ENCODE data around the gene CD27. TPM values are rescaled to one million over a fixed set of nuclear protein-coding genes. Genes with fewer than 3 reads are reported as not detected.

CD27 gene
- total RNA-seq, 1 experiment from 2014 or later, result not detected

DNA sequence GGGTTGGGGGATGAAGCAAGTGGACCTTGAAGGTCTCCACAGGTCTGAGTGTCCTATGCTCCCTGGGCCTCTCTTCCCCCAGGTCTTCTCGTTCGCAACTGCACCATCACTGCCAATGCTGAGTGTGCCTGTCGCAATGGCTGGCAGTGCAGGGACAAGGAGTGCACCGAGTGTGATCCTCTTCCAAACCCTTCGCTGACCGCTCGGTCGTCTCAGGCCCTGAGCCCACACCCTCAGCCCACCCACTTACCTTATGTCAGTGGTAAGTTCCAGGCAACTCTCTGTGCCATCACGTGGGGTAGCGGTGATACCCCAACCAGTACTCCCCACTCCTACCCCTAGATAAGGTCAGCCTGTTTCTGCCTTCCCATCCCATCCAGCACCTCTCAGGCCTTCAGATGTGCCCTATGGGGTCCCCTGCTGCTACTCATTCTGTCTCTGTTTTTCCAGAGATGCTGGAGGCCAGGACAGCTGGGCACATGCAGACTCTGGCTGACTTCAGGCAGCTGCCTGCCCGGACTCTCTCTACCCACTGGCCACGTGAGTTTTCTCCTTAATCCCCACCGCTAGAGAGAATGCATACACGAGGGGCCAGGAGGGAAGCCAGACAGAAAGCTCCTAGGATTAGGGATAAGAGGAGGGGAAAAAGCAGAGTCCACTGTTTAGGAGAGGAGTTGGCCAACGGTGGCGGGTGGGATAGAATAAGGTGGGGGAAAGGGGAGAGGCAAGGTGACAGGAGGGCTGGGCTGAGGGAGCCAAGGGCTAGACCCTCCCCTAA, 5.5 kb downstream of the CD27 start:
- H3K36me3 ChIP-seq (replicated peaks; ENCODE audit: control insufficient read depth, insufficient read depth, low read length), result no peaks in the 10 kb centered on the region
- DNase-seq, result no peak
- H3K27me3 ChIP-seq (ENCODE audit: control insufficient read depth, insufficient read depth, low read length), result no peaks in the 10 kb centered on the region
- no peak overlapping the region for H3K4me3 ChIP-seq (ENCODE audit: insufficient read depth, low read depth, low read length)

DNA sequence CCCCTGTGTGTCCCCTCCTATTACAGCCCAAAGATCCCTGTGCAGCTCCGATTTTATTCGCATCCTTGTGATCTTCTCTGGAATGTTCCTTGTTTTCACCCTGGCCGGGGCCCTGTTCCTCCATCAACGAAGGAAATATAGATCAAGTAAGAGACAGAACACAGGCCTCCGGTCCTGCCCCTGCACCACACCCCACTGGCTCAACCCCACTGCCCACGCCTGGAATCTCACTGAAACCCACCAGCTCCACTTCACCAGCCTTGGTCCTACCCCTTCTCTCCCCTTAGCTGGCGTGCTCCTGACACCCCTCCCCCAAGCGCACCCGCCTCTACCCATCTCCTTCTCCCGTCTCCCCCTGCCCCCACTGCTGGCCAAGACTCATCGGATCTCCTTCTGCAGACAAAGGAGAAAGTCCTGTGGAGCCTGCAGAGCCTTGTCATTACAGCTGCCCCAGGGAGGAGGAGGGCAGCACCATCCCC, 6.2 kb downstream of the CD27 start:
- DNase-seq, result peak; percentile 71
- Histone ChIP-seq H3K27me3 (ENCODE audit: control insufficient read depth, insufficient read depth, low read length) (no peaks in the 10 kb centered on the region), H3K4me3 (ENCODE audit: insufficient read depth, low read depth, low read length) (peak overlapping the region; percentile 12; the same call in 1 of the 2 replicates)

DNA sequence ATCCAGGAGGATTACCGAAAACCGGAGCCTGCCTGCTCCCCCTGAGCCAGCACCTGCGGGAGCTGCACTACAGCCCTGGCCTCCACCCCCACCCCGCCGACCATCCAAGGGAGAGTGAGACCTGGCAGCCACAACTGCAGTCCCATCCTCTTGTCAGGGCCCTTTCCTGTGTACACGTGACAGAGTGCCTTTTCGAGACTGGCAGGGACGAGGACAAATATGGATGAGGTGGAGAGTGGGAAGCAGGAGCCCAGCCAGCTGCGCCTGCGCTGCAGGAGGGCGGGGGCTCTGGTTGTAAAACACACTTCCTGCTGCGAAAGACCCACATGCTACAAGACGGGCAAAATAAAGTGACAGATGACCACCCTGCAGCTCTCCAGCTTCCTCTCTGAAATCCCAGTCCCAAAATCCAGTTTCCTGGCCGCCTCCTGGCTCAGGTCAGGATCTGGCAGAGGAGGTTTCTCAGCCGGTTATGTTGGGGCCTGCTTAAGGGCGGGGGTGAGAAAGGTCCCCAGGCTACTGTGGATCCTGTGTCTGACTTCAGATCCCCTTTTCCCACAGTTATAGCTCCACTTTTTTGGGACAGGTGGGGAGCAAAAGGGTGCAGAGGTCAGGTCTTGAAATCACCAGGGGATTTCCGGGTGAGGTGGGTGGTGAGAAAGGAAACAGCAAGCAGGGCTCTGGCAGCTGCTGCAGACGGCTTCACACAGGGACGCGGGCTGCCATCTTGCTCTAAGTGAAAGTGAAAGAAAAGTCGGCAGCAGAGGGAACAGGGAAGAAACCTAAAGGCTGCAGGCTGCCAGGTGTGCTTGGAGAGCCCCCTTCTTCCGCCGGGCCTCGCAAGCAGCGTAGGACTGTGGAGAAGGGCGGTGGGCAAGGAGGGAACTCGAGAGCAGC, 6.8 kb downstream of the CD27 start, which contains the start of gene TAPBPL:
Gene TAPBPL, plus strand, starts transcription at position 695 of the 897 bp plus-strand sequence. CDS start 207 bp downstream, outside the sequence.
- peak; percentile 88 for DNase-seq
- H3K27me3 ChIP-seq (ENCODE audit: control insufficient read depth, insufficient read depth, low read length), result no peaks in the 10 kb centered on the region
- H3K36me3 ChIP-seq (replicated peaks; ENCODE audit: control insufficient read depth, insufficient read depth, low read length), result no peaks in the 10 kb centered on the region
- peak within 1 kb of the TSS; percentile 12; the same call in 1 of the 2 replicates for H3K4me3 ChIP-seq (ENCODE audit: insufficient read depth, low read depth, low read length)

More for the DNA sequence above, 6.2 kb downstream of the CD27 start:
- H3K36me3 ChIP-seq (replicated peaks; ENCODE audit: control insufficient read depth, insufficient read depth, low read length), result no peaks in the 10 kb centered on the region

DNA sequence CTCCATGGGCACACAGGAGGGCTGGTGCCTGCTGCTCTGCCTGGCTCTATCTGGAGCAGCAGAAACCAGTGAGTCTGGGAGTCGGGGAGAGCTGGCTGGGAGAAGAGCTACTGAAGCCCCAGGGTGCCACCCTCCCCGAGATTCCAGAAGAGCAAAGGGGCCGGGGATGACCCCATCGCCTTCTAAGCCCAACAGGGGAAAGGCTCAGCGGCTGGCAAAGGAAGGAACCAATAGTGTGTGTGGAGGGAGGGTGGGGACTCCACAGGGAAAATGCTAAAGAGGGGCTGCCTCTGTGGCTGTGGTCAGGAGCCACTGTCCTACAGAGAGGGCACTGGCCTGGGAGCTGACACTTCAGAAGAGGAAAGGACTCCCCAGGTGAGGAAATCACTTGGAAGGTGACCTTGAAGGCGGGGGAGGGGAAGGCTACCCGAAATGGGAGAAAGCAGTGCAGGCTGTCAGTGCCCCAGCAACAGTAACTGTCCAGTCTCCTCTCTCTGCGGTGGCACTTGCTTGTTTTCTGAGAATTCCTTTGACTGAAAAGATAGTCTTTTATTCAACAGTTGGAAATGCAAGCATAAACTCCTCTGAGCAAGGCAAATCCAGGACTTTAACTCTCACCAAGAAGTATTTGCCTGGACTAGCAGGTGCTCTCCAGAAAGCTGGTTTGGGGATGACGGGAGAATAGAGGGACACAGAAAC, 7.6 kb downstream of the CD27 start:
- no peaks in the 10 kb centered on the region; the same call in 1 of the 2 replicates for H3K36me3 ChIP-seq (replicated peaks; ENCODE audit: control insufficient read depth, insufficient read depth, low read length)
- peak; percentile 70 for DNase-seq
- no peaks in the 10 kb centered on the region for H3K27me3 ChIP-seq (ENCODE audit: control insufficient read depth, insufficient read depth, low read length)
- no peak overlapping the region; the same call in 1 of the 2 replicates for H3K4me3 ChIP-seq (ENCODE audit: insufficient read depth, low read depth, low read length)

DNA sequence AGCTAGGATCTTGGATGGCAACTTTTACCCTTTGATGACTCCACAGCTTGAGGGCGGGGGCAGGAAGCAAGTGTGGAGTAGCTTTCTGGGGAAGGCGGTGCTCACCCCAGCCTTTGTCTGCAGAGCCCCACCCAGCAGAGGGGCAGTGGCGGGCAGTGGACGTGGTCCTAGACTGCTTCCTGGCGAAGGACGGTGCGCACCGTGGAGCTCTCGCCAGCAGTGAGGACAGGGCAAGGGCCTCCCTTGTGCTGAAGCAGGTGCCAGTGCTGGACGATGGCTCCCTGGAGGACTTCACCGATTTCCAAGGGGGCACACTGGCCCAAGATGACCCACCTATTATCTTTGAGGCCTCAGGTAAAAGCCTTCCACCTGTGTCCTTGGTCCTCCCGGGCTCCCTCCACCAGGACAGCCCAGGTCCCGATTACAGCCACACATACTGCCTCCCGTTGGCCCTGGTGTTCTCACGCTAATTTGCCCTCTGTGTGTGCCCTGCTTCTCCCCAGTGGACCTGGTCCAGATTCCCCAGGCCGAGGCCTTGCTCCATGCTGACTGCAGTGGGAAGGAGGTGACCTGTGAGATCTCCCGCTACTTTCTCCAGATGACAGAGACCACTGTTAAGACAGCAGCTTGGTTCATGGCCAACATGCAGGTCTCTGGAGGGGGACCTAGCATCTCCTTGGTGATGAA, 8.3 kb downstream of the CD27 start:
- DNase-seq, result no peak
- no peaks in the 10 kb centered on the region; the same call in 1 of the 2 replicates for H3K36me3 ChIP-seq (replicated peaks; ENCODE audit: control insufficient read depth, insufficient read depth, low read length)
- no peak overlapping the region for H3K4me3 ChIP-seq (ENCODE audit: insufficient read depth, low read depth, low read length)
- no peaks in the 10 kb centered on the region for H3K27me3 ChIP-seq (ENCODE audit: control insufficient read depth, insufficient read depth, low read length)

DNA sequence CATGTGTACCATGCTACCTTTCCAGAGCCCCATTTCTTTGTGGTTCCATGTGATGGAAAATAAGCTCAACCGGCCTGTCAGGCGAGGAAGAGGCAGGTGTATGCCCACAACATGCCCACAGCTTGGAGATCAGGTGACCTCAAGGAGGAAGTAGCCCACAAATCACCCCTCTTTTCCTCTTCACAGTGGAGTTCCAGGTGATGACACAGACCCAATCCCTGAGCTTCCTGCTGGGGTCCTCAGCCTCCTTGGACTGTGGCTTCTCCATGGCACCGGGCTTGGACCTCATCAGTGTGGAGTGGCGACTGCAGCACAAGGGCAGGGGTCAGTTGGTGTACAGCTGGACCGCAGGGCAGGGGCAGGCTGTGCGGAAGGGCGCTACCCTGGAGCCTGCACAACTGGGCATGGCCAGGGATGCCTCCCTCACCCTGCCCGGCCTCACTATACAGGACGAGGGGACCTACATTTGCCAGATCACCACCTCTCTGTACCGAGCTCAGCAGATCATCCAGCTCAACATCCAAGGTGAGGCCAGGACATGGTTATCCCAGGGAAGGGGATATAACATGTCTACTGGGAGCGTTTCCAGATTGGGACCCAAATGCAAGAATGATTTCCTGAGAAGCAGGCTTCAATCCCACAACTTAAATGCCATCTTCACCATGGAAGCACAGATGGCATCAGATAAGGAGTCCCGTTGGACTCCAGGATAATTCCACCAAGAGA, 12.6 kb downstream of the CD27 start:
- H3K4me3 ChIP-seq (ENCODE audit: insufficient read depth, low read depth, low read length), result no peak overlapping the region
- no peak for DNase-seq

DNA sequence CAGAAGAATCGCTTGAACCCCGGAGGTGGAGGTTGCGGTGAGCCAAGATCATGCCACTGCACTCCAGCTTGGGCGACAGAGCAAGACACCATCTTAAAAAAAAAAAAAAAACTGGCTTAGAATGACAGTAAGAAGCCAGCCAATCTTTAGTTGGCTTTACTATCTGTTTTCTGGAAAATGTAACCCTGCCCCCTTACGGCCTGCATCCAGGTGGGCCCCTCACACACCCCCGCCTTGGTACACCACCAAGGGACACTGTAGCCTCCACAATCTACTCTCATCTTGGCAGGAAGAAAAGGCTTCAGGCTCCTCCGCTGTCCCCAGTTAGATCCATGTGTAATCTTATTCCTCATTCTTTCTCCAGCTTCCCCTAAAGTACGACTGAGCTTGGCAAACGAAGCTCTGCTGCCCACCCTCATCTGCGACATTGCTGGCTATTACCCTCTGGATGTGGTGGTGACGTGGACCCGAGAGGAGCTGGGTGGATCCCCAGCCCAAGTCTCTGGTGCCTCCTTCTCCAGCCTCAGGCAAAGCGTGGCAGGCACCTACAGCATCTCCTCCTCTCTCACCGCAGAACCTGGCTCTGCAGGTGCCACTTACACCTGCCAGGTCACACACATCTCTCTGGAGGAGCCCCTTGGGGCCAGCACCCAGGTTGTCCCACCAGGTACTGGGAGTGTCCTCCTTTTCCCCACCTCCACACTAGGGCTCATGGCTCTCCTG, 13.7 kb downstream of the CD27 start:
- no peaks in the 10 kb centered on the region for H3K27me3 ChIP-seq (ENCODE audit: control insufficient read depth, insufficient read depth, low read length)
- no peak overlapping the region for H3K4me3 ChIP-seq (ENCODE audit: insufficient read depth, low read depth, low read length)
- DNase-seq, result no peak
- H3K36me3 ChIP-seq (replicated peaks; ENCODE audit: control insufficient read depth, insufficient read depth, low read length), result peaks cover 12% of the 10 kb centered on the region

More for the DNA sequence above, 12.6 kb downstream of the CD27 start:
- Histone ChIP-seq H3K36me3 (replicated peaks; ENCODE audit: control insufficient read depth, insufficient read depth, low read length) (peaks cover 7% of the 10 kb centered on the region), H3K27me3 (ENCODE audit: control insufficient read depth, insufficient read depth, low read length) (no peaks in the 10 kb centered on the region)

DNA sequence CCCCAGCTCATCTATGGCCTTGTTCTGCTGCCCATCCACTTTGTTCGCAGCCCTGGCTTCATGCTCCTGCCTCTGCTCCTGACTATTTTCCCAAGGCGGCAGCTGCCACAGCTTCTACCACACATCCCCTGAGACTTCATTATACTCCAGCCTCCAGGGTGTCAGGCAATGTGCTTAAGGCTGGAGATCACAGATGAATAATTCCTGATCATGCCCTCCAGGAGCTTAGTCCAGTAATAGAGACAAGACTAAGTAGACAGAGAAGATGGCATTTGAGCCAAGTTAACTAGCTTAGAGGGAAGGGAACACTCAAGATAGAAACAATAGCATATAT, 14.2 kb downstream of the CD27 start:
- Histone ChIP-seq H3K27me3 (ENCODE audit: control insufficient read depth, insufficient read depth, low read length) (no peaks in the 10 kb centered on the region), H3K4me3 (ENCODE audit: insufficient read depth, low read depth, low read length) (no peak overlapping the region), H3K36me3 (replicated peaks; ENCODE audit: control insufficient read depth, insufficient read depth, low read length) (peaks cover 12% of the 10 kb centered on the region)
- DNase-seq, result no peak

DNA sequence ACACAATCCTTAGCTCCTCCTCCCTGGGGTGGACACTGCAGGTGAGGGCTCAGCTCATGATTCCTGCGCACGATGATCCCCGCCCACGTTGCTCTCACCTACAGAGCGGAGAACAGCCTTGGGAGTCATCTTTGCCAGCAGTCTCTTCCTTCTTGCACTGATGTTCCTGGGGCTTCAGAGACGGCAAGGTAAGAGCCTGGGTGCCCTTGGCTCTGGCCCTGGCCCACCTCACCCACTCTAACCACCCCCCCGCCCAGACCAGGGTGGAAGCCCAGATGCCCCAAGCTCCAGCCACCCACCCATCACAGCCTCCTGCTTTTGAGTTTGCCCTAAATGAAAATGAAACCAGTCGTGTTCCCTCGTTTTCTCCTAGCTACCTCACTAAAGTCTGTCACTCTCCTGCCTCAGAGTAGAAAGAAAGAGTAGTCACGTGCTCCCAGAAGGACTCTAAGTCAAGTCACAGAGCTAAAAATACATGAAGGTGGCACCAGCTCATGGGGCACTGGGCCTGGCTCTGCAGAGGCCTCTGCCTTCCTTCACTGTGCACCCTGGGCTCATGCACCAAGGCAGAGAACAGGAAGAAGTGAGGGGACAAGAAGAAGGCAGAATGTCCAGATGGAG, 16.1 kb downstream of the CD27 start:
- DNase-seq, result no peak
- no peak overlapping the region for H3K4me3 ChIP-seq (ENCODE audit: insufficient read depth, low read depth, low read length)
- no peaks in the 10 kb centered on the region for H3K27me3 ChIP-seq (ENCODE audit: control insufficient read depth, insufficient read depth, low read length)
- H3K36me3 ChIP-seq (replicated peaks; ENCODE audit: control insufficient read depth, insufficient read depth, low read length), result peaks cover 15% of the 10 kb centered on the region

DNA sequence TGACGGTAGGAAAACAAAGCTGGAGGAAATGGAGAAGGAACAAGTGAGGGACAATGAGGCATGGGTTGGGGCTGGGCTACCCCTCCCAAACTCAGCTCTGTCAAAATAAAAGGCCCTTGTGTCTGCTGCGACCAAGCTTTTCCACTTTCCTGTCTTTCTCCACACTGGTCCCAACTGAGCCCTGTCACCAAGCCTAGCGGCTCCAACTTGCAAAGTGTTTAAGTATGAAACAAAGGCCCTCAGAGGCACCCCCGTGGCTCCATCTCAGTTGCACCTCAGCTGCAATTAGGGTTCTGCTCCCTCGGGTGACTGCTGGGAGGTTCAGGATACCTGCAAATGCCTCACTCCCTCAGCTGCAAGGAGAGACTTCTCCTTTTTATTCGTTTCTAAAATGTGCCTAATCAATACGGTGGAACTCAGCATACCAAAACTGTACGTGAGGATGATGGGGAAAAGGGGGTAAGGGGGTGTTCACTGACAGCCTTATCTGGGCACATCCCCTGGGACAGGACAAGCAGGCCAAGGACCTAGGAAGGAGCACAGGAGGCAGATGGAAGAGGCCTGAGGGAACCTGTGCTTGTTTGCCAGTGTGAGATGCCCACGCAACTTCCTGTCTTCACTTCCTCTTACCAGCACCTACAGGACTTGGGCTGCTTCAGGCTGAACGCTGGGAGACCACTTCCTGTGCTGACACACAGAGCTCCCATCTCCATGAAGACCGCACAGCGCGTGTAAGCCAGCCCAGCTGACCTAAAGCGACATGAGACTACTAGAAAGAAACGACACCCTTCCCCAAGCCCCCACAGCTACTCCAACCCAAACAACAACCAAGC, 16.9 kb downstream of the CD27 start:
- DNase-seq, result no peak
- H3K27me3 ChIP-seq (ENCODE audit: control insufficient read depth, insufficient read depth, low read length), result no peaks in the 10 kb centered on the region
- H3K4me3 ChIP-seq (ENCODE audit: insufficient read depth, low read depth, low read length), result no peak overlapping the region
- H3K36me3 ChIP-seq (replicated peaks; ENCODE audit: control insufficient read depth, insufficient read depth, low read length), result peaks cover 17% of the 10 kb centered on the region

DNA sequence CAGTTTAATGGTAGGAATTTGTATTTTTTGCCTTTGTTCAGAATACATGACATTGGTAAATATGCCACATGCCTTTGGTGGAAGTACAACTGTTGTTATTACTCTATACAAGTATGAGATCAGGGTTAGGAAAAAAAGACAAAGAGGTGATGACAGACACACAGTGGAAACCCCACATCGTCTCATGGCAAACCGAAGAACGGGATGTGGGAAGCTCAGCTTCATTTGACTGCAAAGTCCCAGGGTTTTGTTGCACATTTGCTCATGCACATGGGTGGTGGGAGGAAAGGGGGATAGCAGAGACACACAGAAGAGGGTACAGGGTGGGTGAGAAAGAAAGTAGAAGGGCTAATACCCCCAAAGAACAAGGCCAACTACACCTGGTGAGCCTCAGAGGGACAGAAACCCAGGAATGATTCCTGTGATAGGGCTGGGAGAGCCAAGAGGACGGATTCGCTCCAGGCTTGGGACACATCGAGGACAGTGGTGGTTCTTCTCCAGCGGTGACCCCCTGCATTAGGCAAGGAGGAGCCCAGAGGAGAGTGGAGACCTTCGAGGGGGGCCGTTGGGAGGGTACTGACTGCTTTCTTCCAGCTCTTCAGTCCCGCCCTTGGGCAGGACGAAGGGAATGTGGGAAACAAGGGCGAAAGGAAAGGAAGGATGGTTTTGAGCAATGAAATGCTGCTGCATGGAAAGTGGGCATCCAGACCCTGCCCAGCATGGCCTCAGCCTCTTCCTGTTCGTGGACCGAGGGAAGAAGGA, 17.7 kb downstream of the CD27 start:
- Histone ChIP-seq H3K27me3 (ENCODE audit: control insufficient read depth, insufficient read depth, low read length) (no peaks in the 10 kb centered on the region), H3K4me3 (ENCODE audit: insufficient read depth, low read depth, low read length) (no peak overlapping the region), H3K36me3 (replicated peaks; ENCODE audit: control insufficient read depth, insufficient read depth, low read length) (peaks cover 17% of the 10 kb centered on the region)
- no peak for DNase-seq

Data from H7 (cell line).